NCI-H2171 (cell line): ENCODE results near the gene GOLGA3.
"Not testable (repeated sequence)": the region's sequence is repeated elsewhere in the genome, so short reads cannot be mapped to it uniquely, and the experiment has no call there.

ENCODE experiments used
- DNase-seq: peaks from one replicate; lab custom pipeline; 2025; lab: John Stamatoyannopoulos, UW

Gene GOLGA3

GRCh38 chr12:132776816-132777568, 51.7 kb downstream of the GOLGA3 start:
- DNase-seq, result peak; percentile 88

- peak; percentile 77 for DNase-seq
Observed at GRCh38 chr12:132776230-132776625, 52.4 kb downstream of the GOLGA3 start.

GRCh38 chr12:132775502-132776229, 53.0 kb downstream of the GOLGA3 start:
- DNase-seq, result no peak

- no peak for DNase-seq
Observed at GRCh38 chr12:132774646-132775275, 53.9 kb downstream of the GOLGA3 start.

- DNase-seq, result no peak
Observed at GRCh38 chr12:132774159-132774558, 54.5 kb downstream of the GOLGA3 start.

GRCh38 chr12:132773077-132773955, 55.4 kb downstream of the GOLGA3 start:
- DNase-seq, result no peak

GRCh38 chr12:132772606-132773005, 56.1 kb downstream of the GOLGA3 start:
- no peak for DNase-seq

GRCh38 chr12:132771126-132771838, 57.4 kb downstream of the GOLGA3 start:
- DNase-seq, result no peak

GRCh38 chr12:132766380-132767085, 62.1 kb downstream of the GOLGA3 start:
- DNase-seq, result peak; percentile 42

GRCh38 chr12:132765361-132765760, 63.3 kb downstream of the GOLGA3 start:
- DNase-seq, result no peak

GRCh38 chr12:132764231-132764630, 64.4 kb downstream of the GOLGA3 start:
- no peak for DNase-seq

- DNase-seq, result peak; percentile 89
Observed at GRCh38 chr12:132761921-132762583, 66.6 kb downstream of the GOLGA3 start.

- peak; percentile 48 for DNase-seq
Observed at GRCh38 chr12:132761032-132761920, 67.4 kb downstream of the GOLGA3 start, which contains the start of gene ANKLE2. Gene ANKLE2, minus strand, starts transcription at chr12:132761832. Its CDS starts 34 bp downstream, at chr12:132761798.

GRCh38 chr12:132759359-132759758, 69.3 kb downstream of the GOLGA3 start:
- no peak for DNase-seq

- DNase-seq, result not testable (repeated sequence)
Observed at GRCh38 chr12:132758825-132759224, 69.8 kb downstream of the GOLGA3 start.

- DNase-seq, result no peak
Observed at GRCh38 chr12:132754160-132754932, 74.3 kb downstream of the GOLGA3 start.

GRCh38 chr12:132753670-132754069, 75.0 kb downstream of the GOLGA3 start:
- DNase-seq, result not testable (repeated sequence)

GRCh38 chr12:132748319-132748718, 80.3 kb downstream of the GOLGA3 start:
- no peak for DNase-seq
